Measurements from ENCODE around the gene SMPD3. TPM values are rescaled to one million over a fixed set of nuclear protein-coding genes. Genes with fewer than 3 reads are reported as not detected.

The SMPD3 gene
- total and polyA plus RNA-seq, 3 donors from 2014 or later: 13.3 to 23.4 (median 20.6) TPM

GRCh38 chr16:68403704-68404103, 44.6 kb downstream of the SMPD3 start:
- no peak for DNase-seq
- H3K4me1 ChIP-seq: peaks cover 24% of the 10 kb centered on the region
- no peaks in the 10 kb centered on the region for H3K27me3 ChIP-seq
- no peak overlapping the region for H3K4me3 ChIP-seq
- H3K36me3 ChIP-seq (ENCODE audit: low read depth, missing control alignments): no peaks in the 10 kb centered on the region
- 64 to 70% methylated on average over 3 of the region's 3 CpGs for WGBS, 2 donors
- no peaks in the 10 kb centered on the region for H3K9me3 ChIP-seq
- no peak overlapping the region for H3K27ac ChIP-seq
- intact Hi-C loops (cut with DNase I; ENCODE audit: low total_unique reads): no loop called here
- TF ChIP-seq POLR2A (IDR thresholded peaks at IDR 0.05) (no peak), CTCF (IDR thresholded peaks at IDR 0.05) (no peak)

- Histone ChIP-seq H3K36me3 (ENCODE audit: low read depth, missing control alignments) (no peaks in the 10 kb centered on the region), H3K9me3 (no peaks in the 10 kb centered on the region), H3K27ac (peak overlapping the region in 1 of 2 donors; percentile 28), H3K27me3 (no peaks in the 10 kb centered on the region), H3K4me3 (no peak overlapping the region), H3K4me1 (peaks cover 24% of the 10 kb centered on the region)
- WGBS, 2 donors: 67 to 70% methylated on average over 1 of the region's 1 CpG
- no peak for DNase-seq
- intact Hi-C loops (cut with DNase I; ENCODE audit: low total_unique reads): no loop called here
- TF ChIP-seq CTCF (IDR thresholded peaks at IDR 0.05) (no peak), POLR2A (IDR thresholded peaks at IDR 0.05) (no peak)
These were observed 45.1 kb downstream of the SMPD3 start for GRCh38 chr16:68403177-68403576.

- 71 to 88% methylated on average over 3 of the region's 3 CpGs for WGBS, 2 donors
- intact Hi-C loops (cut with DNase I; ENCODE audit: low total_unique reads): no loop called here
These were observed 45.6 kb downstream of the SMPD3 start for GRCh38 chr16:68402748-68403040.

GRCh38 chr16:68401871-68402747, 46.2 kb downstream of the SMPD3 start:
- TF ChIP-seq POLR2A (IDR thresholded peaks at IDR 0.05) (no peak), CTCF (IDR thresholded peaks at IDR 0.05) (no peak)
- Histone ChIP-seq H3K4me3 (no peak overlapping the region), H3K27ac (no peak overlapping the region), H3K36me3 (ENCODE audit: low read depth, missing control alignments) (no peaks in the 10 kb centered on the region), H3K9me3 (no peaks in the 10 kb centered on the region), H3K27me3 (no peaks in the 10 kb centered on the region), H3K4me1 (peaks cover 24% of the 10 kb centered on the region)
- WGBS, 2 donors: 67 to 73% methylated on average over 13 of the region's 13 CpGs
- no peak for DNase-seq
- intact Hi-C loops (cut with DNase I; ENCODE audit: low total_unique reads): no loop called here

More at GRCh38 chr16:68402748-68403040, 45.6 kb downstream of the SMPD3 start:
- H3K9me3 ChIP-seq: no peaks in the 10 kb centered on the region
- H3K27ac ChIP-seq: peak overlapping the region in 1 of 2 donors; percentile 28
- peaks cover 24% of the 10 kb centered on the region for H3K4me1 ChIP-seq
- H3K36me3 ChIP-seq (ENCODE audit: low read depth, missing control alignments): no peaks in the 10 kb centered on the region
- DNase-seq: no peak
- no peaks in the 10 kb centered on the region for H3K27me3 ChIP-seq
- no peak overlapping the region for H3K4me3 ChIP-seq
- TF ChIP-seq CTCF (IDR thresholded peaks at IDR 0.05) (no peak), POLR2A (IDR thresholded peaks at IDR 0.05) (no peak)
